ENCODE data around the gene CAB39L. TPM values are rescaled to one million over a fixed set of nuclear protein-coding genes. Genes with fewer than 3 reads are reported as not detected.

The CAB39L gene
- total and polyA plus RNA-seq, 4 donors = 31.8 to 44.1 (median 36.5) TPM

DNA sequence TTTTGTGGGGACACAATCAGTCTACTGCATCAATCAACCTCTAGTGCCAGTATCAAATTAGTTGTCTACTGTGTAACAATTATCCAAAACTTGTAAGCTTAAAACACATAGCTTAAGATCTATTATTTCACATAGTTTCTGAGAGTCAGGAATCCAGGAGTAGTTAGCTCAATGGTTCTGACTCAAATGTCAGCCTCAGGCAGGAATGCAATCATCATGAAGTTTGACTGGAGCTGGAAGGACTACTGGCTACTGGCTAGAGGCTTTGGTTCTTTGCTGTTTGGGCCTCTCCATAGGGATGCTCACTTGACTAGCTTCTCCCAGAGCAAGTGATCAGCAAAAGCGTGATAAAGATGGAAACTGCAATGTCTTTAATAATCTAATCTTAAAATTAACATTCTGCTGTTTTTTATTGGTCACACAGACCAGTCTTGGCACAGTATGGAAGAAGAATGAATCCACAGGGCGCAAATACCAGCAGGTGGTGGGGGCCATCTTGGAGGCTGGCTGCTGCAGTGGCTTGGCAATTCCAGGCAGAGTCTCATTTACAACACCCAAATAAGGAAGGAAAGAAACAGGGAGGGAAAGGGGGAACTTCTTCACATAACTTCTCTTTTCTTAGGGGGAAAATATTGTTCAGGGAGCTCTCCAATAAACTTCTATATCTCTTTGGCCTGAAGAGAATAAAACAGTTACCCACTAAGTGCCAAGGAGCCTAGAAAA lies 15.7 kb downstream of the CAB39L start:
- Histone ChIP-seq H3K27ac (ENCODE audit: low read depth, low read length) (no peak overlapping the region), H3K9me3 (ENCODE audit: control insufficient read depth, insufficient read depth, low read length) (no peaks in the 10 kb centered on the region), H3K36me3 (ENCODE audit: control insufficient read depth, insufficient read depth, low read length) (peaks cover 5% of the 10 kb centered on the region), H3K4me3 (ENCODE audit: low read depth, low read length) (no peak overlapping the region), H3K27me3 (ENCODE audit: control insufficient read depth, insufficient read depth, low read length) (no peaks in the 10 kb centered on the region), H3K4me1 (ENCODE audit: control insufficient read depth, insufficient read depth, low read length) (no peaks in the 10 kb centered on the region)
- no peak for DNase-seq (ENCODE audit: low read depth in 4 of 6, low spot score in 6 of 6)
- no CpG with 5 or more reads among the region's 2 CpGs for WGBS (ENCODE audit: insufficient coverage)

DNA sequence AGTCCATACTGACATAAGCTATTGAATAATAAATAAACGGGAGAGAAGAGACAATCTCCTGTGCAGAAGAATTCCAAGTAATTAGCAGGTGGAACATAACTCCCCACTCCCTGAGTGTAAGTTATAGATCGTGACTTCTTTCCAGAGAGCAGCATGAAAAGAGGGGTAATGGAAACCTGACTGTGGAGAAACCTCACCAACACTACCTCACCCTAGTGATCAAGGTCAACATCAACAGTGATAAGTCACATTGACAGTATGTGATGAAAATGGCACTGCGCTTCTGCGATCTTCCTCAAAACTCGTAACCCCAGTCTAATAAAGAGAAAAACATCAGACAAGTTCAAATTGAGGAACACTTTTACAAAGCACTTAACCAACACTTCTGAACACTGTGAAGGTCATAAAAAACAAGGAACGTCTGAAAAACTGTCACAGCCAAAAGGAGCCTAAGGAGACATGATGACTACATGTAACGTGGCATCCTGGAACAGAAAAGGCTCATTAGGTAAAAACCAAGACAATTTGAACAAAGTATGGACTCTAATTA lies 19.8 kb downstream of the CAB39L start:
- DNase-seq (ENCODE audit: low read depth in 4 of 6, low spot score in 6 of 6) = no peak
- no peaks in the 10 kb centered on the region for H3K4me1 ChIP-seq (ENCODE audit: control insufficient read depth, insufficient read depth, low read length)
- no peaks in the 10 kb centered on the region for H3K9me3 ChIP-seq (ENCODE audit: control insufficient read depth, insufficient read depth, low read length)
- no peak overlapping the region for H3K27ac ChIP-seq (ENCODE audit: low read depth, low read length)
- H3K27me3 ChIP-seq (ENCODE audit: control insufficient read depth, insufficient read depth, low read length) = no peaks in the 10 kb centered on the region
- 84% methylated on average over 3 of the region's 7 CpGs for WGBS (ENCODE audit: insufficient coverage)
- H3K4me3 ChIP-seq (ENCODE audit: low read depth, low read length) = no peak overlapping the region
- H3K36me3 ChIP-seq (ENCODE audit: control insufficient read depth, insufficient read depth, low read length) = peaks cover 2% of the 10 kb centered on the region

DNA sequence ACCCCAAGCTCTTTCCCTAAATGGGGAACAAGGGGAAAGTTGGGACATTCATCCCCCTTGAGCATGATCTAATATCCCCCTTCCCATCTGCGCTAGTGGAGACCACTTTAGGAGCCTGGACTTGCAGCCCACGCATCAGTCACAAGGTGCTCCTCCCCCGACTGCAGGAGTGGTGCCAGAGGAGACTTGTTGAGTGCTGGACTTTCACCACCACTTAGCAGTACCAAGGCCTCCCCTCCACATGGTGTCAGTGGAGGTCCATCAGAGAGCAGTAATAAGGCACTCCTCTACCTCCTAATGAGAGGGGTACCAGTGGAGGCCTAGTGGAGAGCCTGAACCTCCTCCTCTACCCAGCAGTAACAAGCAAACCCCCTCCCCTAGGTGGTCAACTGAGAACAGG lies 22.5 kb downstream of the CAB39L start:
- no CpG with 5 or more reads among the region's 3 CpGs for WGBS (ENCODE audit: insufficient coverage)

DNA sequence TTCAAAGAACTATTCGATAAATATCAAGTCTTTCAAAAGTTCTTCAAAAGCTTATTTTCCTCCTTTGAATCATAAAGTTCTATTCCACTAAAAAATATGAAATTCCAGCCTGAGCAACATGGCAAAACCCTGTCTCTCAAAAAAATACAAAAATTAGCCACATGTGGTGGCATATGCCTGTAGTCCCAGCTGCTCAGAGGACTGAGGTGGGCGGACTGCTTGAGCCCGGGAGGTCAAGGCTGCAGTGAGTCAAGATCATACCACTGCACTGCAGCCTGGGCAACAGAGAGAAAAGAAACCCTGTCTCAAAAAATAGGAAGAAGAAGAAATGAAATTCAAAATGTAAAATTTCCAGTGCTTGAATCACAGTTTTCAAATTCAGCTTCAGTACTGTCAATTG lies 24.6 kb downstream of the CAB39L start:
- no peaks in the 10 kb centered on the region for H3K27me3 ChIP-seq (ENCODE audit: control insufficient read depth, insufficient read depth, low read length)
- DNase-seq (ENCODE audit: low read depth in 4 of 6, low spot score in 6 of 6) = no peak
- H3K4me3 ChIP-seq (ENCODE audit: low read depth, low read length) = no peak overlapping the region
- 83% methylated on average over 3 of the region's 3 CpGs for WGBS (ENCODE audit: insufficient coverage)
- H3K9me3 ChIP-seq (ENCODE audit: control insufficient read depth, insufficient read depth, low read length) = no peaks in the 10 kb centered on the region
- no peak overlapping the region for H3K27ac ChIP-seq (ENCODE audit: low read depth, low read length)
- no peaks in the 10 kb centered on the region for H3K4me1 ChIP-seq (ENCODE audit: control insufficient read depth, insufficient read depth, low read length)
- H3K36me3 ChIP-seq (ENCODE audit: control insufficient read depth, insufficient read depth, low read length) = no peaks in the 10 kb centered on the region

More for the DNA sequence above, 22.5 kb downstream of the CAB39L start:
- Histone ChIP-seq H3K4me3 (ENCODE audit: low read depth, low read length) (no peak overlapping the region), H3K27ac (ENCODE audit: low read depth, low read length) (no peak overlapping the region), H3K36me3 (ENCODE audit: control insufficient read depth, insufficient read depth, low read length) (no peaks in the 10 kb centered on the region), H3K9me3 (ENCODE audit: control insufficient read depth, insufficient read depth, low read length) (no peaks in the 10 kb centered on the region), H3K27me3 (ENCODE audit: control insufficient read depth, insufficient read depth, low read length) (no peaks in the 10 kb centered on the region), H3K4me1 (ENCODE audit: control insufficient read depth, insufficient read depth, low read length) (no peaks in the 10 kb centered on the region)
- no peak for DNase-seq (ENCODE audit: low read depth in 4 of 6, low spot score in 6 of 6)

- no peaks in the 10 kb centered on the region for H3K4me1 ChIP-seq (ENCODE audit: control insufficient read depth, insufficient read depth, low read length)
- WGBS (ENCODE audit: insufficient coverage) = 91% methylated on average over 1 of the region's 1 CpG
- H3K4me3 ChIP-seq (ENCODE audit: low read depth, low read length) = no peak overlapping the region
- no peak overlapping the region for H3K27ac ChIP-seq (ENCODE audit: low read depth, low read length)
- H3K27me3 ChIP-seq (ENCODE audit: control insufficient read depth, insufficient read depth, low read length) = no peaks in the 10 kb centered on the region
- no peak for DNase-seq (ENCODE audit: low read depth in 4 of 6, low spot score in 6 of 6)
- no peaks in the 10 kb centered on the region for H3K36me3 ChIP-seq (ENCODE audit: control insufficient read depth, insufficient read depth, low read length)
- no peaks in the 10 kb centered on the region for H3K9me3 ChIP-seq (ENCODE audit: control insufficient read depth, insufficient read depth, low read length)
These were observed 25.7 kb downstream of the CAB39L start for GRCh38 chr13:49418206-49418605.

DNA sequence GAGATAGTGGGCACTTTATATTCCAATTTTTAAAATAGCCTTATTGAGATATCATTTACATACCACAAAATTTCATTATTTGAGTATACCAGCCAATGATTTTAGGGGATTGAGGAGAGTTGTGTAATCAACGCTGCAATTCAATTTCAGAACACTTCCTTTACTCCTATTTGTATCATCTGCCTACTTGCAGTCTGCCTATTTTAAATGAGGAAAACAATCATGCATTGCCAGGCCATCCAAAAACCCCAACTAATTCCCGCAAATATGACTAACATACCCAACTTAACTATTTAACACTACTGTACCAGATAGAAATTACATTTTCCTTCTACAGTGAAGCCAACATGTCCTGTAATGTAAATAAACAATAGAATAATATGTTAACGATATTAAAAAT lies 26.7 kb downstream of the CAB39L start:
- Histone ChIP-seq H3K27ac (ENCODE audit: low read depth, low read length) (no peak overlapping the region), H3K27me3 (ENCODE audit: control insufficient read depth, insufficient read depth, low read length) (no peaks in the 10 kb centered on the region), H3K4me3 (ENCODE audit: low read depth, low read length) (no peak overlapping the region)

DNA sequence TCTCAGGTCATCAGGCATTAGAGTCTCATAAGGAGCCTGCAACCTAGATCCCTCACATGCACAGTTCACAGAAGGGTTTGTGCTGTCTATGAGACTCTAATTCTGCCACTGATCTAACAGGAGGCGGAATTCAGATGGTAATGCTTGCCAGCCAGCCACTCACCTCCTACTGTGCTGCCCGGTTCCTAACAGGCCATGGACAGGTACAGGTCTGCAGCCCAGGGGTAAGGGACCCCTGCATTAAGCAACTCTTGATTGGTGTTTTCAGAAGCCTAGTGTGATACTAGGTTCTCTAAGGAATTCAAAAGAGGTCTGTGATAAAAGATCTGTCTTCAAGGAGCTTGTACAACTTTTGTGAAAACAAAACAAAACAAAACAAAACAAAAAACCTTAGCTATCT lies 31.1 kb downstream of the CAB39L start:
- Histone ChIP-seq H3K27me3 (ENCODE audit: control insufficient read depth, insufficient read depth, low read length) (no peaks in the 10 kb centered on the region), H3K36me3 (ENCODE audit: control insufficient read depth, insufficient read depth, low read length) (no peaks in the 10 kb centered on the region), H3K4me3 (ENCODE audit: low read depth, low read length) (no peak overlapping the region), H3K4me1 (ENCODE audit: control insufficient read depth, insufficient read depth, low read length) (no peaks in the 10 kb centered on the region), H3K27ac (ENCODE audit: low read depth, low read length) (no peak overlapping the region), H3K9me3 (ENCODE audit: control insufficient read depth, insufficient read depth, low read length) (no peaks in the 10 kb centered on the region)
- WGBS (ENCODE audit: insufficient coverage) = 100% methylated on average over 1 of the region's 2 CpGs
- no peak for DNase-seq (ENCODE audit: low read depth in 4 of 6, low spot score in 6 of 6)

More for the DNA sequence above, 26.7 kb downstream of the CAB39L start:
- 100% methylated on average over 1 of the region's 3 CpGs for WGBS (ENCODE audit: insufficient coverage)
- Histone ChIP-seq H3K36me3 (ENCODE audit: control insufficient read depth, insufficient read depth, low read length) (no peaks in the 10 kb centered on the region), H3K4me1 (ENCODE audit: control insufficient read depth, insufficient read depth, low read length) (no peaks in the 10 kb centered on the region), H3K9me3 (ENCODE audit: control insufficient read depth, insufficient read depth, low read length) (no peaks in the 10 kb centered on the region)
- DNase-seq (ENCODE audit: low read depth in 4 of 6, low spot score in 6 of 6) = no peak

GRCh38 chr13:49411353-49411752 lies 32.5 kb downstream of the CAB39L start:
- 100% methylated on average over 2 of the region's 5 CpGs for WGBS (ENCODE audit: insufficient coverage)
- H3K9me3 ChIP-seq (ENCODE audit: control insufficient read depth, insufficient read depth, low read length) = no peaks in the 10 kb centered on the region

GRCh38 chr13:49410477-49410876 lies 33.4 kb downstream of the CAB39L start:
- Histone ChIP-seq H3K4me1 (ENCODE audit: control insufficient read depth, insufficient read depth, low read length) (no peaks in the 10 kb centered on the region), H3K4me3 (ENCODE audit: low read depth, low read length) (no peak overlapping the region), H3K9me3 (ENCODE audit: control insufficient read depth, insufficient read depth, low read length) (no peaks in the 10 kb centered on the region), H3K27ac (ENCODE audit: low read depth, low read length) (no peak overlapping the region), H3K27me3 (ENCODE audit: control insufficient read depth, insufficient read depth, low read length) (no peaks in the 10 kb centered on the region), H3K36me3 (ENCODE audit: control insufficient read depth, insufficient read depth, low read length) (no peaks in the 10 kb centered on the region)
- no peak for DNase-seq (ENCODE audit: low read depth in 4 of 6, low spot score in 6 of 6)

More at GRCh38 chr13:49411353-49411752, 32.5 kb downstream of the CAB39L start:
- no peak for DNase-seq (ENCODE audit: low read depth in 4 of 6, low spot score in 6 of 6)
- Histone ChIP-seq H3K27ac (ENCODE audit: low read depth, low read length) (no peak overlapping the region), H3K36me3 (ENCODE audit: control insufficient read depth, insufficient read depth, low read length) (no peaks in the 10 kb centered on the region), H3K27me3 (ENCODE audit: control insufficient read depth, insufficient read depth, low read length) (no peaks in the 10 kb centered on the region), H3K4me3 (ENCODE audit: low read depth, low read length) (no peak overlapping the region), H3K4me1 (ENCODE audit: control insufficient read depth, insufficient read depth, low read length) (no peaks in the 10 kb centered on the region)

- no peaks in the 10 kb centered on the region for H3K27me3 ChIP-seq (ENCODE audit: control insufficient read depth, insufficient read depth, low read length)
- H3K4me1 ChIP-seq (ENCODE audit: control insufficient read depth, insufficient read depth, low read length) = no peaks in the 10 kb centered on the region
- H3K4me3 ChIP-seq (ENCODE audit: low read depth, low read length) = no peak overlapping the region
- DNase-seq (ENCODE audit: low read depth in 4 of 6, low spot score in 6 of 6) = no peak
- H3K9me3 ChIP-seq (ENCODE audit: control insufficient read depth, insufficient read depth, low read length) = no peaks in the 10 kb centered on the region
- 71% methylated on average over 1 of the region's 4 CpGs for WGBS (ENCODE audit: insufficient coverage)
- H3K27ac ChIP-seq (ENCODE audit: low read depth, low read length) = no peak overlapping the region
- no peaks in the 10 kb centered on the region for H3K36me3 ChIP-seq (ENCODE audit: control insufficient read depth, insufficient read depth, low read length)
These were observed 33.9 kb downstream of the CAB39L start for GRCh38 chr13:49410006-49410405.
